HG02973 (cell line): ENCODE data around the gene GDF7.
"Not testable (repeated sequence)": the region's sequence is repeated elsewhere in the genome, so short reads cannot be mapped to it uniquely, and the experiment has no call there.

Experiments
- ATAC-seq: cut with Tn5 transposase; IDR thresholded peaks from one replicate; pipeline ENCODE4 v1.9.1; 2021; ENCODE audit warnings: moderate library complexity; ENCODE audit not compliant: unreplicated experiment

The GDF7 gene

DNA sequence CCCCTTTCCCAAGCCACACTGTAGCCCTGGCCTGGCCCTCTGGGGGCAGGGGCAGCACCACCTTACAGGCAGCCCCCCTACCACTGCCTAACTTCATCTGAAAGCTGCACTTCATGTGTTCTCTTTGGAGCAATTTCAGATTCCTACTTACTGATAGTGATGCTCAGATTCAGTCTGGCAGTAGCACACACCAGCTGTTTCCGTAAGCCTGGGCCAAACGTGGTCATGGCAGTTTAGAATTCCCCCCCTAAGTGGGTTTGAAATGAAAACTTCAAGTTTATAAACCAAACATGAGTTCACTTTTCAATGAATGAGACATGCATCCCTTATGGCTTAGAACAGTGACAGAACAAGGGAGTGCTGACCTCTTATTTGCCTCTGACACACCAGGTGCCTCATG is 29.4 kb downstream of the GDF7 start:
- no peak for ATAC-seq

GRCh38 chr2:20697322-20697934 is 30.5 kb downstream of the GDF7 start:
- ATAC-seq, result no peak

DNA sequence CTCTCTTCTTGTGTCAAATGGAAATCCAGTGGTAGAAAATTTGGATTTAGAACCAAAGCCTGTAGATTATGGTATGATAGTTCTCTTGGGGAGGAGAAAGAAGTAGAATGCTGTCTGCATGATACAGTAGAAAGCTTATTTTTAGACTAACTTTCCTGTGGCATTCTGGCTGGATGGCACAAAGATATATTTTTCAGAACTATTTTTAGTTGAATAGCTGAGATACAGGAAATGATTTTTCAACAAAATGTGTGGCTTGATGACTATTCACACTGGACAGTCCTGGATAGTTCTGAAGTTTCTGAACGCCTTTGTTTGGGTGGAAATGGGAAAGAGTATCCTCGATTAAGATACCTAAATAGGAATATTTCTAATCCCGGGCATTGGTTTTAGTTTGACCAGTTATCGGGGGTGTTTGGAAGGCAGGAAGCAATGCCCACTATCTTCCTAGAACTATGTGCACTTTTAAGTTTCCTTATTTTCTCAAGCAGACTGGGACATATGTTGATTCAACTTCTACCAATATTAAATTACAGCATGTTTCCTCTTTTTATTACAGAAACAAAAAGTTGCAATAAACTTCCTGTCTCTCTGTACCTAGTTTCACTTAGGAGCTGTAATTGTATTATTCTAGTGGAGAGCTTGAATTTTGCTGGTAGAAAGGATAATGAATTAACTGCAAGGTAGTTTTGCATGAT is 32.1 kb downstream of the GDF7 start:
- no peak for ATAC-seq

DNA sequence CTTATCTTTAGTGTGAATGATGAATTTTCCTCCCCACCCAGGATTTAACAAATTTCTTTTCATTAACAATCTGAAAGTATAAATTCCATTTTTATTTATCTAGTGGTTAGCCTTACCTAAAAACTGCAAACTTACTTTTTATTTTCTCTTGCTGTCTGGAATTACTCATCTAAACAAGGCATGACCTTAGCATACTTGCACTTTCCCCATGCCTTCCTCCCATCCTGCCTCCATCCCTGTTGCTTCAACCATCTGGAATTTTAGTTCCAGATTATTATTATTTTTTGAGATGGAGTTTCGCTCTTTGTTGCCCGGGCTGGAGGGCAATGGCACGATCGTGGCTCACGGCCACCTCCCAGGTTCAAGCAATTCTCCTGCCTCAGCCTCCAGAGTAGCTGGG is 35.6 kb downstream of the GDF7 start:
- no peak for ATAC-seq

DNA sequence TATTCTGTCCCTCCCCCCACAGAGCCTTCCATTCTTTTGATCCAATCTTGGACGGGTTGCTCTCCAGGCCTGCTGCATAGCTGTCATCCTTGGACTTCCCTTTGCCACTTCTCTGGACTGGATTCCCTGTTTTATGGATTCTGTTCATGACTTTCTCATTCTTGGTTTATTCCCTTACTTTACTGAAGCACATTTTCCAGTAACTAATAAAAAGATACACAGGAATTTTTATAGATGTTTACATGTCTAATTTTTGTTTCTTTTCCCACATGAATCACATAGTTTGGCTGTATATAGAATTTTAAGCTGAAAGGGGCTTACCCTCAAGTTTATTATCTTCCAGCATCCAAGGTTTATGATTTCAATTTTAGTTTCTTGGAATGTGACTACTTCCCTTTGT is 37.9 kb downstream of the GDF7 start:
- no peak for ATAC-seq

DNA sequence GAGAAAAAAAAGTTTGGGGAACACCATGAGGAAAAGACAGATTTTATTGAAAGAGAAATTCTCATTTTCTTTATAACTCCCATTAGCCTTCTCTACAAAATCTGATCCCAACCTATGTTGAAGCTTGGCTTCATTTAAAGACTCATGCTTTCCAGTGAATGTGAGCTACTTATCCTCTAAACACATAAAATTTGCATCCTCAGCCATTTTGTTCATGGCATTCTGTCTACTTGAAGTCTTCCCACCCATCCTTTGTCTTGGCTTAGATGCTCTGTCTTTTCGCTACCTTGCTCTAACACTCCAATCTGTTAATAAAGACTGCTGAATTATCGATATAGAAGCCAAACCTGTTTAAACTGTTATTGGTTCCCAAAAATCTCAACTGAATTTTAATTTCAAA is 39.3 kb downstream of the GDF7 start:
- ATAC-seq, result no peak

- no peak for ATAC-seq
Observed at GRCh38 chr2:20706786-20707185, 39.8 kb downstream of the GDF7 start.

- ATAC-seq, result no peak
Observed at GRCh38 chr2:20707601-20708000, 40.7 kb downstream of the GDF7 start.

DNA sequence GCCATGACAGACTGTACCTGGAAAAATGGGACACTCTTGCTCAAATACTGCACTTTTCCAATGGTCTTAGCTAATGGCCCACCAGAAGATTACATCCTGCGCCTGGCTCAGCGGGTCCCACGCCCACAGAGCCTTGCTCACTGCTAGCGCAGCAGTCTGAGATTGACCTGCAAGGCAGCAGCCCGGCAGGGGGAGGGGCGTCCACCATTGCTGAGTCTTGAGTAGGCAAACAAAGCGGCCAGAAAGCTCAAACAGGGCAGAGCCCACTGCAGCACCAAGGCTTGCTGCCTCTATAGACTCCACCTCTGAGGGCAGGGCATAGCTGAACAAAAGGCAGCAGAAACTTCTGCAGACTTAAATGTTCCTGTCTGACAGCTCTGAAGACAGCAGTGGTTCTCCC is 44.7 kb downstream of the GDF7 start:
- not testable (repeated sequence) for ATAC-seq

- not testable (repeated sequence) for ATAC-seq
Observed at GRCh38 chr2:20713585-20713984, 46.6 kb downstream of the GDF7 start.

DNA sequence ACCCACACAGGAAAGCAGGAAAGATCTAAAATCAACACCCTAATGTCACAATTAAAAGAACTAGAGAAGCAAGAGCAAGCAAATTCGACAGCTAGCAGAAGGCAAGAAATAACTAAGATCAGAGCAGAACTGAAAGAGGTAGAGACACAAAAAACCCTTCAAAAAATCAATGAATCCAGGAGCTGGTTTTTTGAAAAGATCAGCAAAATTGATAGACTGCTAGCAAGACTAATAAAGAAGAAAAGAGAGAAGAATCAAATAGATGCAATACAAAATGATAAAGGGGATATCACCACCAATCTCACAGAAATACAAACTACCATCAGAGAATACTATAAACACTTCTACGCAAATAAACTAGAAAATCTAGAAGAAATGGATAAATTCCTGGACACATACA is 47.5 kb downstream of the GDF7 start:
- ATAC-seq, result not testable (repeated sequence)

GRCh38 chr2:20716164-20716563 is 49.2 kb downstream of the GDF7 start:
- ATAC-seq, result not testable (repeated sequence)

DNA sequence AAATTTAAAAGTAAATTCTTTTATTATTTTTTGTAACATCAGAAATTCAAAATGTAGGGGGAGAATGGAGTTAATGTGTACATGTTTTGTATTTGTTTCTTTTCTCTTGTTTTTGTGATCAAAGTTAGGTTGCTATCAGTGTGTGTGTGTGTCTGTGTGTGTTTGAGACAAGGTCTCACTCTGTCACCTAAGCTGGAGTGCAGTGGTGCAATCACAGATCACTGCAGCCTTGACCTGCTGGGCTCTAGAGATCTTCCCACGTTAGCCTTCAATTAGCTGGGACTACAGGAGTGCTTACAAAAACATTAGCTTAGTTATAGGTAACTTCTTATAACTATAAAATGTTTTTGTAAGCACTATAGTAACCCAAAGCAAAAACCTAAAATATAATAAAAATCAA is 50.7 kb downstream of the GDF7 start:
- no peak for ATAC-seq

DNA sequence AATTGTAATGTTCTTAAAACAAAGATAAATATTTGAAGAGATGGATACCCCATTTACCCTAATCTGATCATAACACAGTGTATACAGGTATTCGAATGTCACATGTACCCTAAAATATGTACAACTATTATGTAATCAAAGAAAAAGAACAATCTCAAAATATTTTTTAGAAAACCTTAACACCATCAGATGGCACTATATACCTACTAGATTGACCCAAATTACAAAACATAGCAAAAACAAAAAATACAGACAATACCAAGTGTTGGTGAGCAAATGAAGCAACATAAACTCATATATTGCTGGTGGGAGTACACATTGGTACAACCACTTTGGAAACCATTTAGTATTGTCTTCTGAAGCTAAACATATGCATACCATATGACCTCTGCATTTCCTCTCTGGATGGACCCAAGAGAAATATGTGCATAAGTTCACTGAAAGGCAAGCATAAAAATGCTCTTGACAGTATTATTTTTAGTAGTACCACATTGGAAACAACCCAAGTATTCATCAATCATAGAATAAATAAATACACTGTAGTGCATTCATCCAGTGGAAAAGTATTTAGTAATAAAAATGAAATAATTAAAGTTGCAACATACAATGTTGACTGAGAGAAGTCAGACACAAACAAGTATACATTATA is 55.8 kb downstream of the GDF7 start:
- ATAC-seq, result no peak

DNA sequence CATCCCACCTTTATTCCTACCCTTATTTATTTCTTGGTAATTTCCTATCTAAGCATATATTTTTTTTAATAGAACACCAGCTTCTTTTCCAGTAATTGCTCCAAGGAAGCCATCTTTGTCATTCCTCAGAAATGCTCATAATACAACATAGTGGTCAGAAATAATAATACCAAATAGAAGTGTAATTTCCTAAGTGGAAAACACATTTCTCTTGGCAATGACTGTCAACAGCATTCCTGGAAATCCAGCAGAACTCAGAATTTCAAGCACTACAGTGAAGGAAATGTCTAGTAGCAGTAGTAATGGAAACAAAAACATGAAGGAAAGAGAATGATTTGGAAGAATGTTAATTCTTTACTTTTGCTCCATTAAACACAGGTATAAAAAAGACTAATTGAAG is 56.6 kb downstream of the GDF7 start:
- no peak for ATAC-seq

DNA sequence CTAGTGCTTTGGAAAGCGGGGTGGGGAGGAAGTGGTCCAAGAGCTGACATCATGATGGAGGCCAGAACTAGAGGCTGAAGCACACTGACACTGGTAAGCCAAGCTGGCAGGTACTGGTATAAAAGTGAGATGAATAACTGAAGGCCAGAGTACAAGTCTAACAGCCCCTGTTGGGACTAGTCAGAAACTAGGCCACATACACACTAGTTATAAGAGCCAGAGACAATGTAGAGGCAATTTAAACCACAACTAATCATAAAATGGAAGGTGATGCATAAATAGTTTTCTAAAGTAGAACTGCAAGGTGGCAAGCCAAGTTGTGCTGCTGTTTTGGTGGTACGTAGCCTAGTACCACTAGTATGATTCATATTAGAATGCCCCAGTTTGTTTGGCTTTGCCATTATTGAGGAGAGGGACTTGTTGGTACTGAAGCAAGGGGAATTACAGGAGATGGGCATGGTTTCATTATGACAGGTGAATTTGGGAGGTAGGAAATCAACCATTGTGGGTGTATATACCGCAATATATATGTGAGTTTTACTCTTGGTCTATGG is 57.6 kb downstream of the GDF7 start:
- ATAC-seq, result no peak

- ATAC-seq, result no peak
Observed at GRCh38 chr2:20725782-20726181, 58.8 kb downstream of the GDF7 start.

DNA sequence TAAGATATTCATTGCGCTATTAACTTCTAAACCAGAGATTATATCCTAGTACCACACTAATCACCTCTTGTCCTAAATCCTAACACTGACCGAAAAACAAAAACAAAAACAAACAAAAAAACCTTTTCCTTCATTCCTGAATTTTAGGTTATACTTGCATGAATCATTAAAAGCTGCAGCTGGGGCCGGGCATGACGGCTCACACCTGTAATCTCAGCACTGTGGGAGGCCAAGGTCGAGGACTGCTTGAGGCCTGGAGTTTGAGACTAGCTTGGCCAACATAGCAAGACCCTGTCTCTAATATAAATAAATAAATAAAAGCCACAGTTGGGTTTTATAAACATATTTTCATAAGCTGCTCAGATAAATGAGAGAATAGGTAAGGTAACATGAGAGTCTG is 60.0 kb downstream of the GDF7 start:
- no peak for ATAC-seq

DNA sequence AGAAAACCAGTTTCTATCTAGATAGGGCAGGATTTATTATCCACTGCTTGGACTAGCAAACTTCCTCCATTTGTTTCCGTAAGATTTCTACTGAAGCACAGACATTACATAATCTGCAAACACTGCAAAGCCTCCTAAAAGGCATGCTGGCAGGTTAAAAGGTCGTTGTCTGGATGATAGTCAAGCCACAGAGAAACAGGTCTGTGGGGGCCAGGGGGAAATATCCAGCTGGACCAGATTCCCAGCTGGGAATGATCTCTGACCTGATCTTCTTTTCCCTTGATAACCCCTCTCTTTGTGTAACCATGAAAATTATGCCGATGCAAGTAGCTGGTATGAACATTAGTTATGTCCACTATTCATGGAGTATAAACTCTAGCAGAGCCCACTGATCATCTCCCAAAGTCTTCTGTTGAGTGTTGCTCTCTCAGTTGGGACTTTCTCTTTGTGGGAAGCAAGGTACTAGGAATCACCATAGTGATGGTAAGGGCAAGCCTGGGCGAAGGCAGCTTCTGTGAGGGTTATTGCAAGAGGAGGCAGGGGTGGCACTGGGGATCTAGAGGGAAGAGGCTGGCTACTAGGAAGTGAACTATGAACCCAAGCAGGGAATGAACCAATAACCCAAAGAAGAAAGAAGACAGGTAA is 61.3 kb downstream of the GDF7 start:
- ATAC-seq, result no peak
